BLaER1 (cell line): Measurements from ENCODE around the gene HEMK1.

Source experiments
- H3K27ac ChIP-seq: shearing (Covaris generic); formaldehyde crosslinking; 2 replicates; pipeline ENCODE4 v1.8.1; 2022
- H3K27me3 ChIP-seq: shearing (Covaris generic); formaldehyde crosslinking; 2 replicates; pipeline ENCODE4 v1.8.1; 2022
- H3K36me3 ChIP-seq: shearing (Covaris generic); formaldehyde crosslinking; 2 replicates; pipeline ENCODE4 v1.8.1; 2022
- H3K4me1 ChIP-seq: shearing (Covaris generic); formaldehyde crosslinking; 2 replicates; pipeline ENCODE4 v1.8.1; 2022
- H3K4me2 ChIP-seq: shearing (Covaris generic); formaldehyde crosslinking; 2 replicates; pipeline ENCODE4 v1.8.1; 2022
- H3K4me3 ChIP-seq: shearing (Covaris generic); formaldehyde crosslinking; 2 replicates; pipeline ENCODE4 v1.8.1; 2022
- H3K9ac ChIP-seq: shearing (Covaris generic); formaldehyde crosslinking; 2 replicates; pipeline ENCODE4 v1.8.1; 2022
- H3K9me3 ChIP-seq: shearing (Covaris generic); formaldehyde crosslinking; 2 replicates; pipeline ENCODE4 v1.8.1; 2022
- H4K20me1 ChIP-seq: shearing (Covaris generic); formaldehyde crosslinking; 2 replicates; pipeline ENCODE4 v1.8.1; 2022
- Cebpa-rat ChIP-seq: shearing (Covaris generic); IDR thresholded peaks from 2 replicates; pipeline ENCODE4 v1.8.1; 2022

The HEMK1 gene

DNA sequence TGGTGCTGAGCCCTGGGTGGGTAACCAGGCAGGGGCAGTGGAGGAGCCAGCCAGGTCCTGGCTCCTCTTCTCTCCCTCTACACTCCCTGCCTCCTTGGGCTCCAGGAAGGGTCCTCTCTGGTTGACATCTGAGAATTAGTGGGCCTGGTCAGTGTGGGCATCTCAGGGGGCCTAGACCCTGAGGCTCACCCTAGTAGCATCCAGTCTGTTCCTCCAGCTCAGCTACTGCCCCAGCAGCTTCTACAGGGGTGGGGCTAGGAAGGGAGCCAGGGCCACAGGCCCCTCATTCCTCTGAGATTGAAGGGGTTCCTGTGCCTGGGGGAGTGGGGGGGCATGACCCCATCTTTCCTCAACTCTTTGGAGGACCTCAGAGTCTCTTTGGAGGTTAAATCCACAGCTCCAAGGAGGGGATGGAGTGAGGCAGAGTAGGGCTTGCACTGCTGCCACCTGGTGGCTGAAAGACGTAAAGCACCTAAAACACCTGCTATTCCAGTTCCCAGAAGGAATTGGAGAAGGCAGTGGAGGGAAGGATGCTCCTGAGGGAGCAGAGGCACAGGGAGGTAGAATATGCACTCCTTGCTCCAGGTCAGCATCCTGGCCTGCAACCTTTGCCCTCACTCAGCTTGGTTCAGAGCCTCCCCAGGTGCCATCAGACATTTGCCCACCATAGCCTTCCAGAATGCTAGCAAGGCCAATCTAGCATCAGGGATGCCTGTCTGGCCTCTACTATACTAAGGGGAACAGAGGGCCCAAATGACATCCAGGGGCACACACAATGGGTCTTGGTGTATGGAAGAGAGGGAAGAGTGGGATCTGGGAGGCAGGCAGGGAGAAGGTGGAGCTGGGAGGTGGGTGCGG, 26.9 kb upstream of the HEMK1 start:
- Histone ChIP-seq H4K20me1 (no peaks in the 10 kb centered on the region; the same call in 1 of the 2 replicates), H3K9me3 (no peaks in the 10 kb centered on the region), H3K4me1 (peaks cover 8% of the 10 kb centered on the region; the same call in 1 of the 2 replicates), H3K36me3 (no peaks in the 10 kb centered on the region), H3K9ac (no peak overlapping the region), H3K27ac (no peak overlapping the region), H3K4me3 (no peak overlapping the region), H3K27me3 (no peaks in the 10 kb centered on the region), H3K4me2 (no peak overlapping the region)
- TF ChIP-seq Cebpa-rat = no peak

DNA sequence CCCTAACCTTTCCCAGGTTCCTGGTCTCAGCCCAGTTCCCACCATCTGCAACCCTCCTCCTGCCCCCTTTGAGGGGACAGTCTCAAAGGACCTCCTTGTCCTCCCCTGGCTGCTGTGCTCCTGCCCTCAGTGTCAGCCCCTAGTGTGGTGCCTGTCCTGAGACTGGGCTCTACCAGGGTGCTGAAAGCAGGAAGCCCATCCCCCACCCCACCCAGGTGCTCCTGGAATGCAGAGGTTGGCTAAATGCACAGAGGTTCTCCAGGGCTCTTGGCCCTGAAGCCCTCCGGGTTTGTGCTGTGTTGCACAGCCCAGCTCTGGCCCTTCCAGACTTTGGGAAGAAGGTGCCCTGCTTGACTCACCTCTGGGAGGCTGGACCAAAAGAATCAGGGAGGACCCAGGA, 23.5 kb upstream of the HEMK1 start:
- TF ChIP-seq Cebpa-rat = no peak
- H3K27ac ChIP-seq = no peak overlapping the region
- H4K20me1 ChIP-seq = no peaks in the 10 kb centered on the region; the same call in 1 of the 2 replicates
- no peak overlapping the region for H3K4me2 ChIP-seq
- H3K4me3 ChIP-seq = no peak overlapping the region
- H3K36me3 ChIP-seq = no peaks in the 10 kb centered on the region
- H3K4me1 ChIP-seq = peaks cover 8% of the 10 kb centered on the region; the same call in 1 of the 2 replicates
- no peaks in the 10 kb centered on the region for H3K9me3 ChIP-seq
- no peaks in the 10 kb centered on the region for H3K27me3 ChIP-seq
- no peak overlapping the region for H3K9ac ChIP-seq

- no peak overlapping the region for H3K4me2 ChIP-seq
- no peaks in the 10 kb centered on the region for H3K9me3 ChIP-seq
- no peaks in the 10 kb centered on the region; the same call in 1 of the 2 replicates for H4K20me1 ChIP-seq
- no peak overlapping the region for H3K4me3 ChIP-seq
- no peaks in the 10 kb centered on the region for H3K27me3 ChIP-seq
- no peak overlapping the region for H3K9ac ChIP-seq
- no peak for TF ChIP-seq Cebpa-rat
- no peaks in the 10 kb centered on the region for H3K4me1 ChIP-seq
- H3K27ac ChIP-seq = no peak overlapping the region
- H3K36me3 ChIP-seq = no peaks in the 10 kb centered on the region
These were observed 20.1 kb upstream of the HEMK1 start for GRCh38 chr3:50549226-50549625.

GRCh38 chr3:50550079-50550736, 19.1 kb upstream of the HEMK1 start:
- Histone ChIP-seq H3K36me3 (no peaks in the 10 kb centered on the region), H3K27ac (no peak overlapping the region), H3K9me3 (no peaks in the 10 kb centered on the region), H3K27me3 (no peaks in the 10 kb centered on the region), H4K20me1 (no peaks in the 10 kb centered on the region; the same call in 1 of the 2 replicates), H3K4me3 (no peak overlapping the region), H3K4me1 (no peaks in the 10 kb centered on the region), H3K4me2 (no peak overlapping the region), H3K9ac (no peak overlapping the region)
- no peak for TF ChIP-seq Cebpa-rat

GRCh38 chr3:50551054-50551659, 18.2 kb upstream of the HEMK1 start:
- Histone ChIP-seq H3K9me3 (no peaks in the 10 kb centered on the region), H3K27ac (no peak overlapping the region), H3K9ac (no peak overlapping the region; the same call in 1 of the 2 replicates), H3K4me1 (no peaks in the 10 kb centered on the region), H4K20me1 (no peaks in the 10 kb centered on the region; the same call in 1 of the 2 replicates), H3K4me3 (no peak overlapping the region), H3K4me2 (no peak overlapping the region), H3K27me3 (no peaks in the 10 kb centered on the region), H3K36me3 (no peaks in the 10 kb centered on the region)
- TF ChIP-seq Cebpa-rat = no peak

GRCh38 chr3:50551681-50552435, 17.5 kb upstream of the HEMK1 start:
- Histone ChIP-seq H3K27ac (no peak overlapping the region), H3K9ac (no peak overlapping the region), H3K36me3 (no peaks in the 10 kb centered on the region), H3K4me3 (no peak overlapping the region), H3K4me1 (no peaks in the 10 kb centered on the region), H3K9me3 (no peaks in the 10 kb centered on the region), H3K27me3 (no peaks in the 10 kb centered on the region), H4K20me1 (no peaks in the 10 kb centered on the region; the same call in 1 of the 2 replicates), H3K4me2 (no peak overlapping the region)
- TF ChIP-seq Cebpa-rat = no peak

- no peaks in the 10 kb centered on the region for H3K36me3 ChIP-seq
- H4K20me1 ChIP-seq = no peaks in the 10 kb centered on the region
- H3K4me1 ChIP-seq = no peaks in the 10 kb centered on the region
- H3K27ac ChIP-seq = no peak overlapping the region
- no peak overlapping the region for H3K9ac ChIP-seq
- TF ChIP-seq Cebpa-rat = no peak
- H3K27me3 ChIP-seq = no peaks in the 10 kb centered on the region
- no peak overlapping the region for H3K4me3 ChIP-seq
- no peaks in the 10 kb centered on the region for H3K9me3 ChIP-seq
- H3K4me2 ChIP-seq = no peak overlapping the region
These were observed 16.7 kb upstream of the HEMK1 start for GRCh38 chr3:50552598-50552997.

- H3K27me3 ChIP-seq = no peaks in the 10 kb centered on the region
- H3K4me1 ChIP-seq = no peaks in the 10 kb centered on the region
- no peak overlapping the region for H3K4me3 ChIP-seq
- H3K36me3 ChIP-seq = no peaks in the 10 kb centered on the region
- H3K4me2 ChIP-seq = no peak overlapping the region
- H4K20me1 ChIP-seq = no peaks in the 10 kb centered on the region
- H3K27ac ChIP-seq = no peak overlapping the region
- no peak for TF ChIP-seq Cebpa-rat
- no peak overlapping the region for H3K9ac ChIP-seq
- H3K9me3 ChIP-seq = no peaks in the 10 kb centered on the region
These were observed 14.8 kb upstream of the HEMK1 start for GRCh38 chr3:50554553-50554952.

DNA sequence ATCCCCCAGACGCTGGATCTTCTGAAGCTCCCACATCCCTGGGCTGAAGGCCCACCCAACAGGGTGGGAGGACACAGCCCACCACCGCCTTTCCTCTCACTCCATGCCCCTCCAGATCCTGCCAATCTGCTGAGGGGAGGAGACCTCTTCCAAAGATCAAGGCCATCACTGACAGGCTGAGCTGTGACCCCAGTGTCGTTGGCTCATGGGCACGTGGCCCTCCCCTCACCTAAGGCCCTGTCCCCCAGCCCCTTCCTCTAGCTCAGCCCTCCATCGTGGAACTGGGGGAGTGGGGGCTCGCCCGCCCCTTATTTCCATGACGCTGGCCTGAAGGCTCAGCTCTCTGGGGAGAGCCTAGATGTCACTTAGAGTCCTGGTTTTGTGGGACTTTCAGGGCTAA, 12.2 kb upstream of the HEMK1 start:
- Histone ChIP-seq H3K27ac (no peak overlapping the region), H3K4me2 (no peak overlapping the region), H3K9me3 (no peaks in the 10 kb centered on the region), H3K27me3 (no peaks in the 10 kb centered on the region), H3K9ac (no peak overlapping the region), H4K20me1 (no peaks in the 10 kb centered on the region), H3K4me1 (no peaks in the 10 kb centered on the region), H3K4me3 (no peak overlapping the region), H3K36me3 (no peaks in the 10 kb centered on the region)
- no peak for TF ChIP-seq Cebpa-rat
